Raji (cell line): Measurements from ENCODE around the gene MYO1C.
A peak's percentile ranks its signal among the peaks of the same experiment; 100 is the strongest.

Source experiments
- POLR2A ChIP-seq: IDR thresholded peaks from 2 replicates; pipeline ENCODE4 v1.6.1; 2011; ENCODE audit warnings: low read depth, low read length, control low read depth; ENCODE audit not compliant: insufficient read depth

Gene MYO1C

GRCh38 chr17:1462164-1463112 is 30.0 kb downstream of the MYO1C start:
- no peak for TF ChIP-seq POLR2A

DNA sequence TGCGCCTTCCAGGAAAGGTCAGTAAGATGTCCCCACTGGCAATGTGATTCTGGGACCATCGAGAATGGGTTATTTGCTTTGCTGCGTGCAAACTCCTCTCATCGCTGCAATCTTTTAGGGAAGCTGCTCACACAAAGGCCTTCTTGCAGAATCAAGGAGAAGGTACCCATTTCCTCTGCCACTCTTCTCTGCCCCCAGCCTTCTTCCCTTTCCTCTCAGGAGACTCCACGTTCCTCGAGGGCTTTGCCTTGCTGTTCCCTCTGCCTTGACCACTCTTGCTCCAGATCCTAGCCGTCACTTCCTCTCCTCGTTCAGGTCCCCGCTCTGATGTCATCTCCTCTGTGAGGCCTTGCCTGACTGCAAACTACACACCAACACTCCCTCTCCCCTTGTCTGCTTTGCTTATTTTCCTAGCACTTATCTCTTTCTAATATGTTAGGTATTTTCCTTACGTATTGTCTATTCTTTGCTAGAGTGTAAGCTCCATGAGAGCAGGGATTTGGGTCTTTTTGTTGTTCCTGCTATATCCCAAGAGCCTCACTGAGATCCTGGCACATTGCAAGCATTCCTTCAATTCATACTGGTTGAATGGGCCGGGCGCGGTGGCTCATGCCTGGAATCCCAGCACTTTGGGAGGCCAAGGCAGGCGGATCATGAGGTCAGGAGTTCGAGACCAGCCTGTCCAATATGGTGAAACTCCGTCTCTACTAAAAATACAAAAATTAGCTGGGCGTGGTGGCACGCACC is 31.1 kb downstream of the MYO1C start:
- no peak for TF ChIP-seq POLR2A

DNA sequence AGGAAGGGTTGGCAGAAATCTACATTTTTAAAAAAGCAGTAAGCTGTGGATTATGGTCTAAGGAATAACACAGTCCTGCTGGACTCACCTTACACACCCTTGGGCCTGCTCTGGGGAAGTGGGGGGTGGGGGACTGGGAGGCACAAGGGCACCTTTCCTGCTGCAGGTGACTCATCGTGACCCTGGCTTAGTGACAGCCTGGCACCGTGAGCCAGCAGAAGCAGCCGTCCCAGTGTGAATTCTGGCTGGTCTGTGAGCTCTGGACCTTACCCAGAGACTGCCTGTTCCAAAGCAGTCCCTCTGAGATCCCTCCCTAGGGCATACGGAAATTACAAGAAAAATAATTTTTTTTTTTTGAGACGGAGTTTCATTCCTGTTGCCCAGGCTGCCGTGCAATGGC is 32.3 kb downstream of the MYO1C start:
- TF ChIP-seq POLR2A: no peak

DNA sequence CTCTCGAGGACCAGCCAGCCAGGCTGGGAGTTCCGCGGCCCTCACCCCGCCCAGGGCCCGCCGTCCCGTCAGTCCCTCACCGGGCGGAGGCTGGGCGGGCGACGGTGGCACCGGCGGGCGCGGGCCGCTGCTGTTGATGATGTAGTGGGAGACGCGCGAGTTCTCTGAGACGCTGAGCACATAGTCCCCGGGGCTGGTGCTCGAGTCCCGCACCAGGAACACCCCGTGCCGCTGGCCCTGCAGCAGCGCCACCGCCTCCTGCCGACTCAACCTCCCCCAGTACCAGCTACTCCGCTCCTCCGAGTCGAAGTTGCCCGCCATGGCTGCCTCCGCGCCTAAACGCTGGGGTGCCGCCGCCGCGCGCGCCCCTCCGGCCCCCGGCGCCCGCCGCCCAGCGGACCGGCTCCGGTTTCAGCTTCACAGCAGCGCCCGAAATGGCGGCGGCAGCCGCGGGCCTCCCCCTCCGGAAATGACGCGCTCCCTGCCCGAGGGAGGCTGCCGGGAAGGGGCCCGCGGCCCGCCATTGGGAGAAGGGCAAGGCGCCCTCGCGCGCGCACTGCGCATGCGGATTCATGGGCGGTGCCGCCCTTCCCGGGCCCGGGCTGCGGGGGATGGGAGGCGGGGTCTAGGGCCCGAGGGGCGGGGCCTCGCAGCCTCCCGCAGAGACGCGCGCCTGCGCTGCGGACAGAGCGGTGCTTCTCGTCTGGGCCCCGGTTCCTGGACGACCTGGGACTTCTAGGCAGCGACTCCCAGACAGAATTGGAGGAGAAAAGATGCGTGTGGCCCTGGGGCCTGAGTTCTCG is 36.5 kb downstream of the MYO1C start, which contains the start of gene CRK:
CRK (minus strand) TSS at position 436 of the 803 bp plus-strand sequence; CDS start at position 321, 115 bp downstream.
- TF ChIP-seq POLR2A: peak; percentile 80

- no peak for TF ChIP-seq POLR2A
These were observed 37.1 kb downstream of the MYO1C start for GRCh38 chr17:1455291-1455796.

DNA sequence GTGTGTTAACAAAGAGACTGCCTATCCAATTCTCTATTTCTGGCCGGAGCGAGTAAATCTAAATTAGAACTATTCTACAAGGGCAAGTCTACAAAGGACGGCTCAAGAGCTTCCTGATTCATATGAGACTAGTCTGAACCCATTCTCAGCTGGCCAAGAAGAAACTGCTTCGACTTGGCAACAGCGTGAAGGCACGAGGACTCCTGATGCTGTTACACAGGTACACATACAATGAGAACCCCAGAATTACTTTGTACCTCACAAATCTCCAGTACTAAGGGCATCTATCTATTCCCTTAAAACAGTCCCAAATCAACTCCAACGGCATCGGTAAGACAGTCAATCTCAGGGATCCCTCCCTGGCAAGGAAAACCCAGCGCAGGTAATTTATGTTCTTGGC is 37.9 kb downstream of the MYO1C start:
- no peak for TF ChIP-seq POLR2A

DNA sequence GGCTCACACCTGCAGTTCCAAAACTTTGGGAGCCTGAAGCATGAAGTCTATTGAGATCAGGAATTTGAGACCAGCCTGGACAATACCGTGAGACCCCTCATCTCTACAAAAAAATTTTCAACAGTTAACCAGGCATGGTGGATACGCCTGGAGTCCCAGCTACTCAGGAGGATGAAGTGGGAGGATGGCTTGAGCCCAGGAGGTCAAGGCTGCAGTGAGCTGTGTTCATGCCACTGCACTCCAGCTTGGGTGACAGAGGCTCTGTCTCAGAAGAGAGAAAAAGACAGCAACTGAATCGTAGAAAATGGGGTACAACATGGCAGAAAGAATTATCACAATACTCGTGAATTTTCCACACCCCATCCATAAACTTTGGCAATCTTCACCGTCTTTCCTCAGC is 39.6 kb downstream of the MYO1C start:
- TF ChIP-seq POLR2A: no peak

DNA sequence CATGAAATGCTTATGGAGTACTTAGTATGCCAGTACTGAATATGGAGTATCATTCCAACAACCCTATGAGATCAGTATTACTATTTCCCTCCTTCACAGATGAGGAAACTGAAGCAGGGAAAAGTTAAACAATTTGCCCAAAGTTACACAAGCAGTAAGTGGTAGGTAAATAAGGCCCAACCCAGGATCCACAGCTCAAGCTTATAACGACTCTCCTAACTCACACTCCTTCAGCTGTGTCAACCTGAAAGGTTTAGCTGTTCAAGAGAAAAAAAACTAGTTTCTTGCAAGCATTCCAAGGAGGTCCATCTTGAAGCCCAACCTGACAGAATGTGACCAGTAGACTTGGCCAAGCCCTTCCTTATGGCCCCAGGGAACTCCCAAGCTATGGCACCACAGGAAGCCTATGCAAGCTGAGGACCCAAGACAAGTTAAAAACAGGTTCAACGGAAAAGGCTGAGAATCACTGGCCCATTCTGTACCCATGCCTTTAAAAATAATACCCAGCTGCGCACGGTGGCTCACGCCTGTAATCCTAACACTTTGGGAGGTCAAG is 43.0 kb downstream of the MYO1C start:
- TF ChIP-seq POLR2A: no peak

DNA sequence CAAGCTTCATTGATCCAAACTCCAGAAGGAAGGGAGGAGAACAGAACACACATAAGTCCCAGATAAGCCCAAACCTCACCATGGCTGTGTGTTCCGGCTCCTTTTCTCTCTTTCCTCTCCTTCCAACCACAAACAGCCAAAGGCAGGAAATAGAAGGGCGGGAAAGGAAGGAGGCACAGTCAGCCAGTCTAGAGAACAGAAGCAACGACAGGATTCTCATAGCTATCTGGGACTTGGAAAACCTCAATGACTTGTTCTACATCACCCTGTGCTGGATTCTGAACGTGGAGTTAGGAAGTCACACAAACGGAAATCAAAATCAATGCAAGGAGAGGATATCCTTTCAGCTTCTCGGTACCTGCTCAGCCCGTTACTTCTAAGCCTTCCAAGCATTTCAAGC is 45.4 kb downstream of the MYO1C start:
- no peak for TF ChIP-seq POLR2A

DNA sequence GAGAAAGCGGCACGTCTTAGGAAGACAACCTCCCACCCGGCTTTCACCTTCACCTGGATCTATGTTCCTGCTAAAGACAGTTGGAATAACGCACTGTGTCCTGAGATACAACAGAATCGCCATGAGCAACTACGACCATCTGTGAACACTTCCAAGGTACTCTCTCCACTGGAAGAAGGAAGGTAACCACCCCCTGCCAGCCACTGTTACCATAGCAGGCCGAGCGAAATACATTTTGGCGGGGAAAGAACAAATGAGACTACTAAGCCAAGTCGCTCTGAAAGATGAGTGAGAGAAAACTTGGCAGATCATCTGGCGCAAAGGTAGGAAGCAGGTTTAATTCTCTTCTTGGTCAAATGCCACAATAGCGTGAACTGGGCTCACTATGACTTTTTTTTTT is 46.3 kb downstream of the MYO1C start:
- no peak for TF ChIP-seq POLR2A

DNA sequence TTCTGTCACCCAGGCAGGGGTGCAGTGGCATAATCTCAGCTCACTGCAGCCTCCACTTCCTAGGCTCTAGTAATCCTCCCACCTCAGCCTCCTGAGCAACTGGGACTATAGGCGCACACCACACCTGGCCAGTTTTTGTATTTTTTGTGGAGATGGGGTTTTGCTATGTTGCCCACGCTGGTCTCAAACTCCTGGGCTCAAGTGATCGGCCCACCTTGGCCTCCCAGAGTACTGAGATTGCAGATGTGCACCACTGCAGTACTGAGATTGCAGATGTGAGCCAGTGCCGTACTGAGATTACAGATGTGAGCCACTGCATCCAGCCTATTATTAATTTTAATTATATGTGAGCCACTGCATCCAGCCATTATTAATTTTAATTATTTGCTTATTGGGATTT is 50.3 kb downstream of the MYO1C start:
- TF ChIP-seq POLR2A: no peak

DNA sequence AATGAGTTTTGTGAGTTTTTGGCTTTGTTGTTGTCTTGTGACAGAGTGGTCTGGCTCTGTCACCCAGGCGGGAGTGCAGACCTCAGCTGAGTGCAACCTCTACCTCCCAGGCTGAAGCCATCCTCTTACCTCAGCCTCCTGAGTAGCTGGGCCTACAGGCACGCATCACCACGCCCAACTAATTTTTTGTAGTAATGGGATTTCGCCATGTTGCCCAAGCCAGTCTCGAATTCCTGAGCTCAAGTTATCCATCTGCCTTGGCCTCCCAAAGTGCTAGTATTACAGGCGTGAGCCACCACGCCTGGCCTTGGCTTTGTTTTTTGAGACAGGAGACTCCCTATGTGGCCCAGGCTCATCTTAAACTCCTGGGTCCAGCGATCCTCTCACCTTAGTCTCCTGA is 51.6 kb downstream of the MYO1C start:
- TF ChIP-seq POLR2A: no peak

DNA sequence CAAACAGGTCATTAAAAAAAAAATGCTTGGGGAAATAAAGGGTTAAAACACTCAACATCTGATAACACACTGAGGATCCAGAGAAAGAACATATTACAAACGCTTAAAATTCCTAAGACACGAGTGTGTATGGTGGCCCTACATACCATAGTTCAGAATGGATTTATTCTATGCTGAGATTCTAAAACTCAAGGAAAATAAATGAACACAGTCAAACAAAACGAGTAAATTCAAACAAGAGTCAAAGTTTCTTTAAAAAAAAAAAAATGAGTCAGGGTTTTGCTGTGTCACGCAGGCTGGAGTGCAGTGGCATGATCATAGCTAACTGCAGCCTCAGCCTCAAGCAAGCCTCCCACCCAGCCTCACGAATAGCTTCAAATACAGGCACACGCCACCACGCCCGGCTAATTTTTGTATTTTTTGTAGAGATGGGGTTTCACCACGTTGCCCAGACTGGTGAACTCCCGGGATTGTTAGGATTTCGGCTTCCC is 53.8 kb downstream of the MYO1C start:
- TF ChIP-seq POLR2A: no peak

DNA sequence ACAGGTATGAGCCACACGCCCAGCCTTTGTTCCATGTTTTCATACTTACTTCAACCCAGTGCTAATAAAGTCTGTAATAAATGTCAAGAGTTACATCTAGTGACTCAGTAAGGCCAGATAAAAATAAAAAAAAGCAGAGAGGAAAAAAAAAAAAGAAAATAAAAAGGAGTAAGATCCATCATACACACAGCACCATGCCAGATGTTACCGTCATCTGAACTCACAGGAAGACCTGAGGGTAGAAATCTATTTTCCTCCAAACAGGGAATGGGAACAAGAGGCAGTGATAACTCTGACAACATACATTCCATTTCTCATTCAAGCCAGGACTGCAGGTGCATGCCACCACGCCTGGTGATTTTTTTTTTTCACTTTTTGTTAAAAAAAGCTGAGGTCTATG is 57.2 kb downstream of the MYO1C start:
- TF ChIP-seq POLR2A: no peak

DNA sequence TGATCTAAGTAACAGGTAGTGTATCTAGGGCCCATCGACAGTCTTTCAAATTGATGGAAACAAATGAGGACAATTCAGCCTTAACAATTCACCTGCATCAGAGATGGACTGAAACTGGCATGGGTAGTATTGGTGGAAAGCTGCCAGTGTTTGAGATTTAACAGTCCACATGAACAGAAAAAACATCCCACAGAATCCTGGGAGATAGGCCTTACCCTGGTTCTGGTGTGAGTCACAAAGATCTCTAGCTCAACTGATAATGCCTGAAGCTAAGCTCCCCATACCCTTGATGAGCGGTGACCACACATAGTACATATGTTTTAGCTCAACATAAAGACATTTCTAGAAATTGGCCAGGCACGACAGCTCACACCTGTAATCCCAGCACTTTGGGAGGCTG is 58.3 kb downstream of the MYO1C start:
- TF ChIP-seq POLR2A: no peak

DNA sequence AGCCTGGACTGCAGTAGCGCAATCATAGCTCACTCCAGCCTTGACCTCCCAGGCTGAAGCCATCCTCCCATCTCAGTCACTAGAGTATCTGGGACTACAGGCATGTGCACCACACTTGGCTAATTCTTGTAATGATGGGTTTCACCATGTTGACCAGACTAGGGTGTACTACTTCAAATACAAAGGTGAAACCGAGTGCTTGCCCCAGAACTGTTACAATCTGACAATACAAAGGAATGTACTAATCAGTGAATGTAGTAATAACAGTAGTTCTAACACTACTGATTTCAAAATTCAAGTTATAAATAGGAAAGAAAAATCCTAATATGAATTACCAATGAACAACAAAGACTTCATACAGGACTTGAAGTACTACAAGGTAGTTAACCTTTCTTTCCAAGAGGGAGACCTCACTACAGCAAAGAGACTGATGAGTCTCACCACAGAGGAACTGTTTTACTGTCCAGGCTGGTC is 60.8 kb downstream of the MYO1C start:
- no peak for TF ChIP-seq POLR2A
